Mesothelial cell of epicardium (in vitro differentiated cells): Measurements from ENCODE around the gene ABCA13. TPM values are rescaled to one million over a fixed set of nuclear protein-coding genes. Genes with fewer than 3 reads are reported as not detected.

ENCODE experiments used
- DNase-seq, 2 experiments: peaks; one replicate each; pipeline ENCODE4 v3.0.0; 2021; ENCODE audit warnings: low spot score in 2 of 2; ENCODE audit not compliant: unreplicated experiment in 2 of 2
- H3K27ac Mint-ChIP-seq: 2 replicates; pipeline ENCODE4 v1.8.0; 2021; ENCODE audit warnings: mixed read lengths
- H3K27me3 Mint-ChIP-seq: 2 replicates; pipeline ENCODE4 v1.8.0; 2021; ENCODE audit warnings: low read depth, mixed read lengths
- H3K36me3 Mint-ChIP-seq: 2 replicates; pipeline ENCODE4 v1.8.0; 2021; ENCODE audit warnings: mixed read lengths
- H3K4me1 Mint-ChIP-seq: 2 replicates; pipeline ENCODE4 v1.8.0; 2021; ENCODE audit warnings: mixed read lengths
- H3K4me3 Mint-ChIP-seq: 2 replicates; pipeline ENCODE4 v1.8.0; 2021; ENCODE audit warnings: mild to moderate bottlenecking, moderate library complexity, mixed read lengths
- H3K9me3 Mint-ChIP-seq: 2 replicates; pipeline ENCODE4 v1.8.0; 2021; ENCODE audit warnings: mixed read lengths
- total RNA-seq: library from RNA; stranded (reverse); gene quantifications from 3 replicates; pipeline ENCODE4 v1.2.1, GENCODE V29; 2021
- TF ChIP-seq, protein P1 (sequence below): fragments of 200-600 bp; sonication (generic); IDR thresholded peaks from one replicate; pipeline ENCODE4 v1.5.0; 2021; ENCODE audit warnings: antibody characterized with exemption; ENCODE audit not compliant: unreplicated experiment

ABCA13 gene
- total RNA-seq, 1 donor from 2014 or later, result 0.29 TPM

DNA sequence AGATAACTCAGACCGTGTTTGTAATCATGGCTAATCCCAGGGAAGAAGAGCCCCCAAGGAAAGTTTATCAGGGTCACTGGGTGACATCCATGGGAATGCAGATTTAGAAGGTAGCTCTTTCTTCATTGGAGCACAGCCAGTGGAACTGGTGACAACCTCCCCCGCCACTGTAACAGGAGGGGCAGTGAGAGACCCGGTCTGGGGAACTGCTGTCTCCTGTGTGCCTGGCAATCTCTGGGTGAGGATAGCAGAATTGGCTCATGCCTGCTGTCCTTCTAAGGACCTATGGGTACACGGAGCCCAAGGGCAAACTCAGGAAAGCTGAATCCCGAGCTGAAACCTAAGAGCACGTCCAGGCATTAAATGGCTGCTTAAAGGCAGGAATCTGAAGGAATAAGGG, 341.6 kb downstream of the ABCA13 start:
- Mint-ChIP-seq H3K4me1 (peaks cover 12% of the 10 kb centered on the region), H3K36me3 (no peaks in the 10 kb centered on the region), H3K27ac (no peak overlapping the region), H3K9me3 (no peaks in the 10 kb centered on the region), H3K27me3 (peaks cover 2% of the 10 kb centered on the region), H3K4me3 (no peak overlapping the region)
- TF ChIP-seq, protein P1, sequence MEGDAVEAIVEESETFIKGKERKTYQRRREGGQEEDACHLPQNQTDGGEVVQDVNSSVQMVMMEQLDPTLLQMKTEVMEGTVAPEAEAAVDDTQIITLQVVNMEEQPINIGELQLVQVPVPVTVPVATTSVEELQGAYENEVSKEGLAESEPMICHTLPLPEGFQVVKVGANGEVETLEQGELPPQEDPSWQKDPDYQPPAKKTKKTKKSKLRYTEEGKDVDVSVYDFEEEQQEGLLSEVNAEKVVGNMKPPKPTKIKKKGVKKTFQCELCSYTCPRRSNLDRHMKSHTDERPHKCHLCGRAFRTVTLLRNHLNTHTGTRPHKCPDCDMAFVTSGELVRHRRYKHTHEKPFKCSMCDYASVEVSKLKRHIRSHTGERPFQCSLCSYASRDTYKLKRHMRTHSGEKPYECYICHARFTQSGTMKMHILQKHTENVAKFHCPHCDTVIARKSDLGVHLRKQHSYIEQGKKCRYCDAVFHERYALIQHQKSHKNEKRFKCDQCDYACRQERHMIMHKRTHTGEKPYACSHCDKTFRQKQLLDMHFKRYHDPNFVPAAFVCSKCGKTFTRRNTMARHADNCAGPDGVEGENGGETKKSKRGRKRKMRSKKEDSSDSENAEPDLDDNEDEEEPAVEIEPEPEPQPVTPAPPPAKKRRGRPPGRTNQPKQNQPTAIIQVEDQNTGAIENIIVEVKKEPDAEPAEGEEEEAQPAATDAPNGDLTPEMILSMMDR, result no peak
- DNase-seq, result no peak

DNA sequence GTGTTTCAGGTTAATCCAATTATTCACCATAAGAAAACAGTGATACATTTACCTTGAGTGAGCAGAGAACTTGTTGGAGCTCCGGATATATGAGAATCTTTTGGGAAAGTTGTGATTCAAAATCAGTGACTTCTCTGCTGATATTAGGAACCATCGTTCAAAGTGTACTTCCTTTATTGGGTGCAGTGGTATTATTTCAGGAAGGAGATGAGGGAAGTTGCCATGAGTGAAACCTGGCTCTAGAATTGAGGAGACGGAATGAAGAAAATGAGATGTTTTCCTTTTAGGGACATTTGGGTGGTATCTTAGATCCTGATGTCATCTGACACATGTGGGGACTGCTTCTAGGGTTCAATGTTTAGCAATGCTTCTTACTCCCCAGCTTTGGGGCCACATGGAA, 343.9 kb downstream of the ABCA13 start:
- no peak overlapping the region for H3K4me3 Mint-ChIP-seq
- no peaks in the 10 kb centered on the region for H3K36me3 Mint-ChIP-seq
- peaks cover 12% of the 10 kb centered on the region for H3K4me1 Mint-ChIP-seq
- H3K9me3 Mint-ChIP-seq, result no peaks in the 10 kb centered on the region
- DNase-seq, result no peak
- TF ChIP-seq, protein P1, result no peak
- H3K27ac Mint-ChIP-seq, result no peak overlapping the region
- peaks cover 2% of the 10 kb centered on the region for H3K27me3 Mint-ChIP-seq

DNA sequence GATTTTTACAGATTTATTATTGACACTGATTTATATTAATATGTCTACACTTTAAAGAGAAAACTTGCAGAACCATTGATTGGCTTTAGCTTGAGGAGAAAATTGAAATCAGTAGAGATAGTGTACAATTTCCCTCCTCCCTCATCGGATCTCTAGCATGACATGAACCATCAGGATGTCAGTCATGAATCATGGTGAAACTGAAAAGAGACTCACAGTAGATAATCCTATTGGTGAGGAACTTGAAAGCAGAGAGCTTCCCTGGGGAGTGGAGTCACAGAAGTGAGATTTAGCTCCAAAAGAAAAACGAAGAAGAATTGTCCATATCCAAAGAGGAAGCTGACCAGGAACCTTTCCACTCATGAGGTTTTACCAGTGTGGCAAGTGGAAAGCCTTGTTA, 346.8 kb downstream of the ABCA13 start:
- H3K4me3 Mint-ChIP-seq, result no peak overlapping the region
- no peaks in the 10 kb centered on the region for H3K9me3 Mint-ChIP-seq
- DNase-seq, result no peak
- TF ChIP-seq, protein P1, result no peak
- no peaks in the 10 kb centered on the region for H3K4me1 Mint-ChIP-seq
- H3K36me3 Mint-ChIP-seq, result no peaks in the 10 kb centered on the region
- H3K27me3 Mint-ChIP-seq, result no peaks in the 10 kb centered on the region
- no peak overlapping the region for H3K27ac Mint-ChIP-seq

DNA sequence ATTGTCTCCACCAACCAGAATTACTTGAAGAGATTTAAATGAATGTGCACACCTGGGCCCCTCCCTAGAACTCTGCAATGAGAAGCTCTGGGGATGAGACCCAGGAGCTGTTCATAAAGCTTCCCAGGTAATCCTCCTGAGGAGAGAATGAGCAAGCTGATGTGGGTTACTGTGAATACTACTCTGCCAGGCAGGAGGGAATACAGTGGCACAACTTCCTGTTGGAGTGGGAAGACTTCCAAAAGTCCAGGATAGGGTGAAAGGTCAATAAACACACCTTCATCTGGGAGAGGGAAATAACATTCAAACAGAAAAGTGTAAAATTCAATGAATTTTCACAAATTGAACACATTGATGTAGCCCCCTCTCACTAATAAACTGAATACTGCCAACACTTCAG, 351.4 kb downstream of the ABCA13 start:
- no peak for DNase-seq
- Mint-ChIP-seq H3K36me3 (no peaks in the 10 kb centered on the region), H3K4me1 (peaks cover 8% of the 10 kb centered on the region), H3K27ac (no peak overlapping the region), H3K27me3 (no peaks in the 10 kb centered on the region), H3K9me3 (no peaks in the 10 kb centered on the region), H3K4me3 (no peak overlapping the region)
- TF ChIP-seq, protein P1, result no peak

DNA sequence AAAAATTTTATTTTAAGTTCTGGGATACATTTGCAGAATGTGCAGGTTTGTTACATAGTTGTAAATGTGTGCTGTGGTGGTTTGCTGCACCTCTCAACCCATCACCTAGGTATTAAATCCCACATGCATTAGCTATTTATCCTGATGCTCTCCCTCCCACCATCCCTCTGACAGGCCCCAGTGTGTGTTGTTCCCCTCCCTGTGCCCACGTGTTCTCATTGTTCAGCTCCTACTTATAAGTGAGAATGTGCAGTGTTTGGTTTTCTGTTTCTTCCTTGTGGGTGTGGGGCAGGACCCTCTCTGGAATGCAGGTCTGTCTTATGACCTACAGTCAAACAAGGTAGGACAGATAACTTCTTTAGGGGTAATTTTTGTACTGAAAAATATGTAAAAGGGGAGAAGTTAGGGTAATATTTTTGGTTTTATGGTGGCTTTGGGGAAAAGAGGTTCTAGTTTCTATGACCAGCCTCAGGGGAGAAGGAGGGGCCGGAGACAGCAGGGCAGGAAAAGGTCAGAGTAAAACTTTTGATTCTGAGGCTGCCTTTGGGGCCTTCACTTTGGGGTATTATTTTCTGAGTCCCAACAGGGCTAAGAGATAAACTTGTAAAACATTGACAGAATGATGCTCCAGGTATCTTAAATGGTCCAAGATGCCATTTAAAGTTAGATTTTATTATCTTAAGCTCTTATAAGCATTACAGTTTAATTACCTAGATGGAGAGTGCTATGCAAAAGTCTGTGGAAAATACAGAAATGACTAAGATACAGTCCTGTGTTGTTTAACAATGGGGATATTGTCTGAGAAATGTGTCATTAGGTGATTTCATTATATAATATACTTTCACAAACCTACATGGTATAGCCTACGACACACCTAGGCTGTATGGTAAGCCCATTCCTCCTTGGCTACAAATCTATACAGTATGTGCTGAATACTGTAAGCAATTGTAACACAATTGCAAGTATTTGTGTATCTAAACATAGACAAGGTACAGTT, 354.8 kb downstream of the ABCA13 start:
- peaks cover 8% of the 10 kb centered on the region for H3K4me1 Mint-ChIP-seq
- TF ChIP-seq, protein P1, result no peak
- no peak overlapping the region for H3K4me3 Mint-ChIP-seq
- no peaks in the 10 kb centered on the region for H3K27me3 Mint-ChIP-seq
- H3K36me3 Mint-ChIP-seq, result no peaks in the 10 kb centered on the region
- no peak for DNase-seq
- H3K9me3 Mint-ChIP-seq, result peaks cover 6% of the 10 kb centered on the region
- H3K27ac Mint-ChIP-seq, result no peak overlapping the region
